H1 (cell line): ENCODE measurements around the gene NFYA. TPM values are rescaled to one million over a fixed set of nuclear protein-coding genes. Genes with fewer than 3 reads are reported as not detected.

ENCODE experiments used
- CBX5 ChIP-seq: fragments of 300-800, 300-1000 bp; sonication (generic); IDR thresholded peaks from 2 replicates; pipeline ENCODE4 v1.7.1; 2016; ENCODE audit warnings: antibody characterized with exemption, low read length, low read depth
- EZH2 ChIP-seq: fragments of 200-600 bp; sonication (generic); IDR thresholded peaks from 2 replicates; pipeline ENCODE4 v1.7.1; 2012; ENCODE audit warnings: low read depth, mild to moderate bottlenecking, moderate library complexity, low read length, inconsistent platforms; ENCODE audit not compliant: severe bottlenecking
- GABPA ChIP-seq: IDR thresholded peaks from 2 replicates; pipeline ENCODE4 v1.6.1; 2011; ENCODE audit warnings: mild to moderate bottlenecking, low read length, moderate library complexity, borderline replicate concordance; ENCODE audit not compliant: insufficient read depth
- HDAC6 ChIP-seq: IDR thresholded peaks from one replicate; pipeline ENCODE4 v1.7.1; 2012; ENCODE audit warnings: low read depth, mild to moderate bottlenecking, inconsistent platforms, low read length, moderate library complexity
- JUND ChIP-seq: IDR thresholded peaks from 2 replicates; pipeline ENCODE4 v1.6.1; 2011; ENCODE audit warnings: mild to moderate bottlenecking, improper control_type of control experiment, low read length
- NANOG ChIP-seq: IDR thresholded peaks from 2 replicates; pipeline ENCODE4 v1.6.1; 2011; ENCODE audit warnings: low read length, low read depth, mild to moderate bottlenecking, inconsistent platforms; ENCODE audit not compliant: insufficient read depth, poor library complexity, severe bottlenecking
- POU5F1 ChIP-seq: IDR thresholded peaks from 2 replicates; pipeline ENCODE4 v1.6.1; 2011; ENCODE audit warnings: low read depth, mild to moderate bottlenecking, low read length, moderate library complexity
- SIRT6 ChIP-seq: IDR thresholded peaks from one replicate; pipeline ENCODE4 v1.7.1; 2012; ENCODE audit warnings: low read length, inconsistent platforms
- SIX5 ChIP-seq: IDR thresholded peaks from 2 replicates; pipeline ENCODE4 v1.6.1; 2011; ENCODE audit warnings: mild to moderate bottlenecking, low read depth, low read length
- SP2 ChIP-seq: IDR thresholded peaks from 2 replicates; pipeline ENCODE4 v1.6.1; 2012; ENCODE audit warnings: mild to moderate bottlenecking, low read length, inconsistent platforms
- SRF ChIP-seq: IDR thresholded peaks from 2 replicates; pipeline ENCODE4 v1.6.1; 2011; ENCODE audit warnings: mild to moderate bottlenecking, low read depth, low read length, moderate library complexity
- polyA plus RNA-seq, 7 experiments: library from polyadenylated mRNA; depleted of rRNA in 3 of 7; stranded (reverse) in 5 of 7; unstranded in 2 of 7; fragments of >200 nt in 5 of 7; fragments of 200-250 nt in 2 of 7; gene quantifications; 1 replicate in 5 of 7; 2 replicates in 1 of 7; 4 replicates in 1 of 7; pipeline versions ENCODE4 v1.2.1 to v1.2.3, GENCODE V29; 2011 to 2013; ENCODE audit warnings: missing spikeins in 2 of 7, mixed read lengths in 2 of 7
- total RNA-seq: library from RNA; stranded (reverse); fragmentation: NEBNext Ultra II Directional; extraction: Animal tissue kit (Norgen Biotek cat#: 25700); gene quantifications from 2 replicates; pipeline ENCODE4 v1.2.1, GENCODE V29; 2021
- TF ChIP-seq, protein P1 (sequence below): fragments of 300-600 bp; sonication (generic); IDR thresholded peaks from 2 replicates; pipeline ENCODE4 v1.7.1; 2012; ENCODE audit warnings: low read length, moderate library complexity, mild to moderate bottlenecking, inconsistent platforms; ENCODE audit not compliant: insufficient replicate concordance

Gene NFYA
- total and polyA plus RNA-seq, 2 of the 8 experiments (the other 6 are each of a cell fraction or from before 2014, with no cell fraction given) = 19.8 to 33.7 TPM

DNA sequence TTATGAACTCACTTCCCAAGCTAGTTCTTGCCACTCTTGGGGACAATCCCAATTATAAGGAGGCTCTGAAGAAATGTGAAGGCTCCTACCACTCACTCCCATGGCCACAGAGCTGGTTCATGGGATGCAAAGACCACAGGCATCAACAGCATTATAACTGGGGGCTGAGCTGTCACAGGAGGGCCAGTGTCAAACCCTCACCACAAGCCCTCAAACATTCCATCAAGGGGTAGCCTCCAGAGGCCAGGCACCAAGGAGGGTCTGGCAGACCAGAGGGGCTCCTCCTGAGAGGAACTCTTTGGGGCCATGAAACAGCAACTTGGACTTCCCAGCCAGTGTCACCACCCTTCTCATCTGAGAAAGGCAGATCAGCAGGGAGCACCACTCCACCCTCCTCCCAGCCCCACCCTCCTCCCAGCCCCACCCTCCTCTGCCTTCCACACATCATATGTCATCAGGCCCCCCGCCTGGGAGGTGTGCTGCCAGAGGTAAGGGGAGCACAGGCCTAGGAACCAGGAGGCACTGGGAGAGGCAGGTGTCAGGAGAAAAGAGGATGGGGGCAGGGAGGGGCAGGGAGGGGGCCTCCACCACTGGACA is 31.7 kb upstream of the NFYA start (continued):
- TF ChIP-seq, protein P1, sequence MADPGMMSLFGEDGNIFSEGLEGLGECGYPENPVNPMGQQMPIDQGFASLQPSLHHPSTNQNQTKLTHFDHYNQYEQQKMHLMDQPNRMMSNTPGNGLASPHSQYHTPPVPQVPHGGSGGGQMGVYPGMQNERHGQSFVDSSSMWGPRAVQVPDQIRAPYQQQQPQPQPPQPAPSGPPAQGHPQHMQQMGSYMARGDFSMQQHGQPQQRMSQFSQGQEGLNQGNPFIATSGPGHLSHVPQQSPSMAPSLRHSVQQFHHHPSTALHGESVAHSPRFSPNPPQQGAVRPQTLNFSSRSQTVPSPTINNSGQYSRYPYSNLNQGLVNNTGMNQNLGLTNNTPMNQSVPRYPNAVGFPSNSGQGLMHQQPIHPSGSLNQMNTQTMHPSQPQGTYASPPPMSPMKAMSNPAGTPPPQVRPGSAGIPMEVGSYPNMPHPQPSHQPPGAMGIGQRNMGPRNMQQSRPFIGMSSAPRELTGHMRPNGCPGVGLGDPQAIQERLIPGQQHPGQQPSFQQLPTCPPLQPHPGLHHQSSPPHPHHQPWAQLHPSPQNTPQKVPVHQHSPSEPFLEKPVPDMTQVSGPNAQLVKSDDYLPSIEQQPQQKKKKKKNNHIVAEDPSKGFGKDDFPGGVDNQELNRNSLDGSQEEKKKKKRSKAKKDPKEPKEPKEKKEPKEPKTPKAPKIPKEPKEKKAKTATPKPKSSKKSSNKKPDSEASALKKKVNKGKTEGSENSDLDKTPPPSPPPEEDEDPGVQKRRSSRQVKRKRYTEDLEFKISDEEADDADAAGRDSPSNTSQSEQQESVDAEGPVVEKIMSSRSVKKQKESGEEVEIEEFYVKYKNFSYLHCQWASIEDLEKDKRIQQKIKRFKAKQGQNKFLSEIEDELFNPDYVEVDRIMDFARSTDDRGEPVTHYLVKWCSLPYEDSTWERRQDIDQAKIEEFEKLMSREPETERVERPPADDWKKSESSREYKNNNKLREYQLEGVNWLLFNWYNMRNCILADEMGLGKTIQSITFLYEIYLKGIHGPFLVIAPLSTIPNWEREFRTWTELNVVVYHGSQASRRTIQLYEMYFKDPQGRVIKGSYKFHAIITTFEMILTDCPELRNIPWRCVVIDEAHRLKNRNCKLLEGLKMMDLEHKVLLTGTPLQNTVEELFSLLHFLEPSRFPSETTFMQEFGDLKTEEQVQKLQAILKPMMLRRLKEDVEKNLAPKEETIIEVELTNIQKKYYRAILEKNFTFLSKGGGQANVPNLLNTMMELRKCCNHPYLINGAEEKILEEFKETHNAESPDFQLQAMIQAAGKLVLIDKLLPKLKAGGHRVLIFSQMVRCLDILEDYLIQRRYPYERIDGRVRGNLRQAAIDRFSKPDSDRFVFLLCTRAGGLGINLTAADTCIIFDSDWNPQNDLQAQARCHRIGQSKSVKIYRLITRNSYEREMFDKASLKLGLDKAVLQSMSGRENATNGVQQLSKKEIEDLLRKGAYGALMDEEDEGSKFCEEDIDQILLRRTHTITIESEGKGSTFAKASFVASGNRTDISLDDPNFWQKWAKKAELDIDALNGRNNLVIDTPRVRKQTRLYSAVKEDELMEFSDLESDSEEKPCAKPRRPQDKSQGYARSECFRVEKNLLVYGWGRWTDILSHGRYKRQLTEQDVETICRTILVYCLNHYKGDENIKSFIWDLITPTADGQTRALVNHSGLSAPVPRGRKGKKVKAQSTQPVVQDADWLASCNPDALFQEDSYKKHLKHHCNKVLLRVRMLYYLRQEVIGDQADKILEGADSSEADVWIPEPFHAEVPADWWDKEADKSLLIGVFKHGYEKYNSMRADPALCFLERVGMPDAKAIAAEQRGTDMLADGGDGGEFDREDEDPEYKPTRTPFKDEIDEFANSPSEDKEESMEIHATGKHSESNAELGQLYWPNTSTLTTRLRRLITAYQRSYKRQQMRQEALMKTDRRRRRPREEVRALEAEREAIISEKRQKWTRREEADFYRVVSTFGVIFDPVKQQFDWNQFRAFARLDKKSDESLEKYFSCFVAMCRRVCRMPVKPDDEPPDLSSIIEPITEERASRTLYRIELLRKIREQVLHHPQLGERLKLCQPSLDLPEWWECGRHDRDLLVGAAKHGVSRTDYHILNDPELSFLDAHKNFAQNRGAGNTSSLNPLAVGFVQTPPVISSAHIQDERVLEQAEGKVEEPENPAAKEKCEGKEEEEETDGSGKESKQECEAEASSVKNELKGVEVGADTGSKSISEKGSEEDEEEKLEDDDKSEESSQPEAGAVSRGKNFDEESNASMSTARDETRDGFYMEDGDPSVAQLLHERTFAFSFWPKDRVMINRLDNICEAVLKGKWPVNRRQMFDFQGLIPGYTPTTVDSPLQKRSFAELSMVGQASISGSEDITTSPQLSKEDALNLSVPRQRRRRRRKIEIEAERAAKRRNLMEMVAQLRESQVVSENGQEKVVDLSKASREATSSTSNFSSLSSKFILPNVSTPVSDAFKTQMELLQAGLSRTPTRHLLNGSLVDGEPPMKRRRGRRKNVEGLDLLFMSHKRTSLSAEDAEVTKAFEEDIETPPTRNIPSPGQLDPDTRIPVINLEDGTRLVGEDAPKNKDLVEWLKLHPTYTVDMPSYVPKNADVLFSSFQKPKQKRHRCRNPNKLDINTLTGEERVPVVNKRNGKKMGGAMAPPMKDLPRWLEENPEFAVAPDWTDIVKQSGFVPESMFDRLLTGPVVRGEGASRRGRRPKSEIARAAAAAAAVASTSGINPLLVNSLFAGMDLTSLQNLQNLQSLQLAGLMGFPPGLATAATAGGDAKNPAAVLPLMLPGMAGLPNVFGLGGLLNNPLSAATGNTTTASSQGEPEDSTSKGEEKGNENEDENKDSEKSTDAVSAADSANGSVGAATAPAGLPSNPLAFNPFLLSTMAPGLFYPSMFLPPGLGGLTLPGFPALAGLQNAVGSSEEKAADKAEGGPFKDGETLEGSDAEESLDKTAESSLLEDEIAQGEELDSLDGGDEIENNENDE = no peak
- TF ChIP-seq SIX5 (no peak), SP2 (no peak), NANOG (no peak), SRF (no peak), HDAC6 (no peak), GABPA (no peak), JUND (no peak), CBX5 (no peak), SIRT6 (no peak), POU5F1 (no peak), EZH2 (no peak)
